PFSK-1 (cell line): ENCODE results near the gene WIF1.

Experiments
- FOXP2 ChIP-seq: optimal IDR thresholded peaks from 2 replicates; pipeline ENCODE3; 2011; ENCODE audit warnings: borderline replicate concordance, control low read depth, inconsistent platforms; ENCODE audit not compliant: insufficient read depth; ENCODE audit errors: extremely low read length, extremely low read depth
- POLR2AphosphoS5 ChIP-seq: IDR thresholded peaks from 2 replicates; pipeline ENCODE4 v1.6.1; 2012; ENCODE audit warnings: low read depth, mild to moderate bottlenecking, control low read depth, low read length, moderate library complexity
- REST ChIP-seq, 2 experiments: IDR thresholded peaks; 2 replicates each; pipeline versions ENCODE4 v1.6.1 to v1.8.0; 2011 to 2012; ENCODE audit warnings: low read depth in 2 of 2, low read length in 2 of 2, control low read depth in 1 of 2, inconsistent platforms in 1 of 2, mild to moderate bottlenecking in 1 of 2, moderate library complexity in 1 of 2; ENCODE audit not compliant: insufficient read depth in 1 of 2
- SIN3A ChIP-seq: IDR thresholded peaks from 2 replicates; pipeline ENCODE4 v1.6.1; 2012; ENCODE audit warnings: mild to moderate bottlenecking, low read length, moderate library complexity, borderline replicate concordance; ENCODE audit not compliant: insufficient read depth
- TAF1 ChIP-seq: IDR thresholded peaks from 2 replicates; pipeline ENCODE4 v1.6.1; 2012; ENCODE audit warnings: low read length, control low read depth, borderline replicate concordance; ENCODE audit not compliant: insufficient read depth

GRCh38 chr12:65106948-65107347, 14.2 kb downstream of the WIF1 start:
- TF ChIP-seq REST (IDR thresholded peaks at IDR 0.05; ENCODE audit: insufficient read depth in 1 of 2, low read depth in 2 of 2, low read length in 2 of 2), result no peak
- no peak for TF ChIP-seq SIN3A
- TF ChIP-seq TAF1, result no peak
- TF ChIP-seq POLR2AphosphoS5, result no peak
- TF ChIP-seq FOXP2, result no peak
